K562 (cell line): ENCODE measurements around the gene CD320. TPM values are rescaled to one million over a fixed set of nuclear protein-coding genes. Genes with fewer than 3 reads are reported as not detected.

Source experiments
- ADNP ChIP-seq: fragments of 200-800 bp; sonication (Bioruptor generic); IDR thresholded peaks from 2 replicates; pipeline ENCODE4 v1.6.1; 2016; ENCODE audit warnings: missing genetic modification characterization, missing compliant biosample characterization
- CBX1 ChIP-seq: sonication (generic); IDR thresholded peaks from 2 replicates; pipeline ENCODE4 v1.6.1; 2016; ENCODE audit warnings: antibody characterized with exemption, low read depth, mild to moderate bottlenecking
- EHMT2 ChIP-seq: fragments of 450-650 bp; IDR thresholded peaks from 2 replicates; pipeline ENCODE4 v1.6.1; 2018; ENCODE audit warnings: antibody characterized with exemption
- IRF2 ChIP-seq: sonication (generic); formaldehyde crosslinking; IDR thresholded peaks from 2 replicates; pipeline ENCODE4 v1.8.1; 2022; ENCODE audit warnings: mild to moderate bottlenecking, missing genetic modification reagents
- PCBP2 ChIP-seq: fragments of 200-400 bp; formaldehyde crosslinking; IDR thresholded peaks from 2 replicates; pipeline ENCODE4 v1.6.1; 2018; ENCODE audit warnings: low read length, low read depth, mild to moderate bottlenecking, moderate library complexity; ENCODE audit not compliant: poor library complexity, severe bottlenecking
- POLR3A ChIP-seq: IDR thresholded peaks from 2 replicates; pipeline ENCODE4 v1.6.1; 2011; ENCODE audit warnings: borderline replicate concordance, mild to moderate bottlenecking, moderate library complexity; ENCODE audit not compliant: insufficient read length, insufficient read depth; ENCODE audit errors: extremely low read depth
- RBM25 ChIP-seq: fragments of 200-400 bp; formaldehyde crosslinking; IDR thresholded peaks from 2 replicates; pipeline ENCODE4 v1.6.1; 2018; ENCODE audit warnings: low read length, low read depth, moderate library complexity; ENCODE audit not compliant: severe bottlenecking
- RCOR1 ChIP-seq, 2 experiments: IDR thresholded peaks; 2 replicates each; pipeline ENCODE4 v1.6.1; 2012; ENCODE audit warnings: low read depth in 2 of 2, low read length in 2 of 2, borderline replicate concordance in 1 of 2, improper control_type of control experiment in 1 of 2
- TAF9B ChIP-seq: fragments of 450-650 bp; IDR thresholded peaks from 2 replicates; pipeline ENCODE4 v1.6.1; 2018; ENCODE audit warnings: mild to moderate bottlenecking; ENCODE audit not compliant: partially characterized antibody
- ZBED1 ChIP-seq: IDR thresholded peaks from 2 replicates; pipeline ENCODE4 v1.6.1; 2014
- ZBTB2 ChIP-seq: fragments of 450-650 bp; IDR thresholded peaks from 2 replicates; pipeline ENCODE4 v1.6.1; 2016; ENCODE audit warnings: antibody characterized with exemption
- ZNF384 ChIP-seq: IDR thresholded peaks from 2 replicates; pipeline ENCODE4 v1.6.1; 2012; ENCODE audit warnings: low read depth, low read length, improper control_type of control experiment
- ZNF431 ChIP-seq: sonication (generic); formaldehyde crosslinking; IDR thresholded peaks from 2 replicates; pipeline ENCODE4 v1.8.0; 2022; ENCODE audit warnings: mild to moderate bottlenecking, missing genetic modification reagents
- polyA plus RNA-seq, 8 experiments: library from polyadenylated mRNA; depleted of rRNA in 4 of 8; stranded (reverse) in 5 of 8; unstranded in 3 of 8; fragments of >200 nt; fragmentation: Nextera tagmentation in 2 of 8; fragmentation: Illumina TruSeq in 1 of 8; extraction: Ambion mirVana in 2 of 8; extraction: Trizol in 1 of 8; gene quantifications; 2 replicates each; pipeline versions ENCODE4 v1.2.1 to v1.2.3, GENCODE V29; 2011 to 2014; ENCODE audit warnings: inconsistent platforms in 1 of 8, missing spikeins in 1 of 8
- total RNA-seq, 7 experiments: library from RNA; depleted of rRNA in 6 of 7; stranded (reverse); fragments of >200 nt in 6 of 7; fragmentation: Illumina TruSeq in 2 of 7; extraction: Trizol in 2 of 7; gene quantifications; 2 replicates each; pipeline versions ENCODE4 v1.2.1 to v1.2.3, GENCODE V29; 2011 to 2021; ENCODE audit warnings: low replicate concordance in 1 of 7
- TF ChIP-seq, protein P1 (sequence below): fragments of 450-650 bp; IDR thresholded peaks from 2 replicates; pipeline ENCODE4 v1.6.1; 2016; ENCODE audit warnings: mild to moderate bottlenecking

Gene CD320
- total and polyA plus RNA-seq, 9 of the 15 experiments (the other 6 are each of a cell fraction or from before 2014, with no cell fraction given), result 0.45 to 94.5 (median 34.4) TPM

- TF ChIP-seq IRF2 (CRISPR knock-in tag) (no peak), ZNF431 (CRISPR knock-in tag) (no peak), RCOR1 (IDR thresholded peaks at IDR 0.05; ENCODE audit: borderline replicate concordance in 1 of 2, low read depth in 2 of 2, low read length in 2 of 2) (0 out of 4 replicates have a peak, but pooled peaks of 1 of the 2 experiments have one; percentile 25), POLR3A (no peak), ZNF384 (no peak), EHMT2 (no peak), ADNP (tag) (peak; percentile 59; the same call in 1 of the 2 replicates), ZBED1 (no peak), TAF9B (no peak), ZBTB2 (no peak), CBX1 (0 out of 2 replicates have a peak, but pooled peaks have one; percentile 31), RBM25 (peak; percentile 60), PCBP2 (no peak)
- TF ChIP-seq, protein P1, sequence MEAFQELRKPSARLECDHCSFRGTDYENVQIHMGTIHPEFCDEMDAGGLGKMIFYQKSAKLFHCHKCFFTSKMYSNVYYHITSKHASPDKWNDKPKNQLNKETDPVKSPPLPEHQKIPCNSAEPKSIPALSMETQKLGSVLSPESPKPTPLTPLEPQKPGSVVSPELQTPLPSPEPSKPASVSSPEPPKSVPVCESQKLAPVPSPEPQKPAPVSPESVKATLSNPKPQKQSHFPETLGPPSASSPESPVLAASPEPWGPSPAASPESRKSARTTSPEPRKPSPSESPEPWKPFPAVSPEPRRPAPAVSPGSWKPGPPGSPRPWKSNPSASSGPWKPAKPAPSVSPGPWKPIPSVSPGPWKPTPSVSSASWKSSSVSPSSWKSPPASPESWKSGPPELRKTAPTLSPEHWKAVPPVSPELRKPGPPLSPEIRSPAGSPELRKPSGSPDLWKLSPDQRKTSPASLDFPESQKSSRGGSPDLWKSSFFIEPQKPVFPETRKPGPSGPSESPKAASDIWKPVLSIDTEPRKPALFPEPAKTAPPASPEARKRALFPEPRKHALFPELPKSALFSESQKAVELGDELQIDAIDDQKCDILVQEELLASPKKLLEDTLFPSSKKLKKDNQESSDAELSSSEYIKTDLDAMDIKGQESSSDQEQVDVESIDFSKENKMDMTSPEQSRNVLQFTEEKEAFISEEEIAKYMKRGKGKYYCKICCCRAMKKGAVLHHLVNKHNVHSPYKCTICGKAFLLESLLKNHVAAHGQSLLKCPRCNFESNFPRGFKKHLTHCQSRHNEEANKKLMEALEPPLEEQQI, result no peak
- TF ChIP-seq, all 486 proteins: peak for 9
These were observed 51.7 kb downstream of the CD320 start (continued) for GRCh38 chr19:8256276-8257051.
